22Rv1 (cell line): ENCODE data around the gene FGF18.

Source experiments
- CTCF ChIP-seq: fragments of 450-650 bp; IDR thresholded peaks from 2 replicates; pipeline ENCODE4 v1.5.1; 2017; ENCODE audit warnings: mild to moderate bottlenecking
- ZFX ChIP-seq: fragments of 450-650 bp; IDR thresholded peaks from 2 replicates; pipeline ENCODE4 v1.6.1; 2017; ENCODE audit warnings: antibody characterized with exemption, borderline replicate concordance

- TF ChIP-seq CTCF, result no peak
- no peak for TF ChIP-seq ZFX
Observed at GRCh38 chr5:171429543-171429910, 10.1 kb downstream of the FGF18 start.
